GM12874 (cell line): ENCODE results near the gene COL4A1.

Experiments
- TF ChIP-seq, protein P1 (sequence below): IDR thresholded peaks from 2 replicates; pipeline ENCODE4 v1.5.1; 2011; ENCODE audit warnings: low read depth, mild to moderate bottlenecking, control low read depth, low read length, moderate library complexity; ENCODE audit not compliant: insufficient read depth

Gene COL4A1

DNA sequence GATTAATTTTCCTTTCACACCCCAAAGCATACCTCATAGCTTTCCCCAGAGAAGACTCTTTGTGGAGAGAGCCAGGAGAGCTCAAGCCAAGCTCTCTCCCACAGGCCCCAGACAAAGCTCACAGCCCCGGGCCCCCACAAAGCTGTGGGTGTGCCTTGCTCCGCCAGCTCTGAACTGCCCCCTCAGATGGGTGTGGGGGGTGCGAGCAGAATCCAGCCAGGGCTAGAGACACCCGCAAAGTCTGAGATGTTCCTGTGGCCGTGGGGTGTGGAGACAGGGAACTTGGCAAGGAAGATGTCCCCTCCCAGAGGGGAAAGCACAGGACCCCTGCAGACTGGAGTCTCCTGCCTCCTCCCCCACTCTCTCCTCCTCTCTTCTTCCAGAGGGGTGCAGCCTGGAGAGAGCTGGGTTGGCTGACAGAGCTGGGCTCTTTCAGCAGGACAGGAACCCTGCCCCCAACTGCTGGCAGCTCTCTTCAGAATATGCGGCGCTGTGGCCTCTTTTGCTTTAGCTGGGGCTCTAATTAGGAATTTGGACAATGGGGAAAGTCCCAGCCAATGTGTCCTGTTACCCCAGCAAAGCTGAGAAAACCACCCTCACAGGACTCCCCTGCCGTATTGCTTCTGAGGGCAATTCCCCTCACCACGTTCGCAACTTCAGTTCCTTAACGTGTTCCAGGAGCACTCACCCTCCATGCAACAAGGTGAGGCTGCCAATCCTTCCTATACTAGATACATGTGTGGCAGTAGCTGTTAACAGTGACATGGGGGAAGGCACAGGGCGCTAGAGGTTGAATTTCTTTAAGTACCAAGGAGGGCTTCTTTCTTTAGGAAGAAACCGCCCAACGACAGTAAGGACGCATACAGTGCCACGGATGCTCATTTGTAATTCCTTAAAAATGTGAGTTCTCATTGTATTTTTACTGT lies 170.0 kb downstream of the COL4A1 start:
- TF ChIP-seq, protein P1, sequence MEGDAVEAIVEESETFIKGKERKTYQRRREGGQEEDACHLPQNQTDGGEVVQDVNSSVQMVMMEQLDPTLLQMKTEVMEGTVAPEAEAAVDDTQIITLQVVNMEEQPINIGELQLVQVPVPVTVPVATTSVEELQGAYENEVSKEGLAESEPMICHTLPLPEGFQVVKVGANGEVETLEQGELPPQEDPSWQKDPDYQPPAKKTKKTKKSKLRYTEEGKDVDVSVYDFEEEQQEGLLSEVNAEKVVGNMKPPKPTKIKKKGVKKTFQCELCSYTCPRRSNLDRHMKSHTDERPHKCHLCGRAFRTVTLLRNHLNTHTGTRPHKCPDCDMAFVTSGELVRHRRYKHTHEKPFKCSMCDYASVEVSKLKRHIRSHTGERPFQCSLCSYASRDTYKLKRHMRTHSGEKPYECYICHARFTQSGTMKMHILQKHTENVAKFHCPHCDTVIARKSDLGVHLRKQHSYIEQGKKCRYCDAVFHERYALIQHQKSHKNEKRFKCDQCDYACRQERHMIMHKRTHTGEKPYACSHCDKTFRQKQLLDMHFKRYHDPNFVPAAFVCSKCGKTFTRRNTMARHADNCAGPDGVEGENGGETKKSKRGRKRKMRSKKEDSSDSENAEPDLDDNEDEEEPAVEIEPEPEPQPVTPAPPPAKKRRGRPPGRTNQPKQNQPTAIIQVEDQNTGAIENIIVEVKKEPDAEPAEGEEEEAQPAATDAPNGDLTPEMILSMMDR = no peak

DNA sequence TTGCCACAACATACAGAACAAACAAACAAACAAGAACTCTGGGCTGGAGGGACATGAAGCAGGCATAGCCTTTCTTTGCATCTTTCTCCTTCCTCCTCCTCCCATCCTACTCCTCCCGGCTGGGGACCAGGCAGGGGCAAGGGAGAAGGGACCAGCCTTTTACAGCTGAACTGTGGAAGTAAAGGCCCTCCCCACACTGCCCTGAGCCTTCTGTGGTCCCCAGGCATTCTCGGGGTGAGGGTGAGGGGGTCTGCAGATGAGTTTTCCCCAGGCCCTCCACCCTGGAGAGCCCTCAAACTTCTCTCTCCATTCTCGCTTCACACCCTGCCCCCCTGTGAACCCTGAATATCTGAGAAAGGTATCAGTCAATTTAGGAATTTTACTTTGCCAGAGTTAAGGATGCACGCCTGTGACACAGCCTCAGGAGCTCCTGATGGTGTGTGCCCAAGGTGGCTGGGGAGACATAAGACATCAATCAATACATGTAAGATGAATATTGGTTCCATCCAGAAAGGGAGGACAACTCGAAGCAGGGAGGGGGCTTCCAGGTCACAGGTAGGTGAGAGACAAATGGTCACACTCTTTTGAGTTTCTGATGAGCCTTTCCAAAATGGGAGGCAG lies 170.9 kb downstream of the COL4A1 start:
- TF ChIP-seq, protein P1 = no peak

DNA sequence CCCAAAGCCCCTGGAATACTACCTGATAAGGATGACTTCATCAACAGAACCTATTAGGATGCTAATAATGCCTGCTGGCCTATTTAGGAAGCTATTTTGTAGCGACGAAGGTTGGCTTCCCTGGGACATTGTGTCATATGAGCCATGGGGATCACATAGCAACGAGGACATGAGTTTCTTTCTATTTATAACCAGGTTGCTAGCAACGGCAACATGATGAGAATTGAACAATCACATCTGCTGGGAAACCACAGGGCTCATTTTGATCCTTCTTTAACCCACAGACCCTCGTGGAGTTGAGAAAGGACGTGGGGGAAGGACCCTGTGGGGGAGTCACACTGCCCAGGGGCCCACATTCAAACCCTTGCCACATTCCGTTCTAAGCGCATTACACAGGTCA lies 172.2 kb downstream of the COL4A1 start:
- TF ChIP-seq, protein P1 = no peak

DNA sequence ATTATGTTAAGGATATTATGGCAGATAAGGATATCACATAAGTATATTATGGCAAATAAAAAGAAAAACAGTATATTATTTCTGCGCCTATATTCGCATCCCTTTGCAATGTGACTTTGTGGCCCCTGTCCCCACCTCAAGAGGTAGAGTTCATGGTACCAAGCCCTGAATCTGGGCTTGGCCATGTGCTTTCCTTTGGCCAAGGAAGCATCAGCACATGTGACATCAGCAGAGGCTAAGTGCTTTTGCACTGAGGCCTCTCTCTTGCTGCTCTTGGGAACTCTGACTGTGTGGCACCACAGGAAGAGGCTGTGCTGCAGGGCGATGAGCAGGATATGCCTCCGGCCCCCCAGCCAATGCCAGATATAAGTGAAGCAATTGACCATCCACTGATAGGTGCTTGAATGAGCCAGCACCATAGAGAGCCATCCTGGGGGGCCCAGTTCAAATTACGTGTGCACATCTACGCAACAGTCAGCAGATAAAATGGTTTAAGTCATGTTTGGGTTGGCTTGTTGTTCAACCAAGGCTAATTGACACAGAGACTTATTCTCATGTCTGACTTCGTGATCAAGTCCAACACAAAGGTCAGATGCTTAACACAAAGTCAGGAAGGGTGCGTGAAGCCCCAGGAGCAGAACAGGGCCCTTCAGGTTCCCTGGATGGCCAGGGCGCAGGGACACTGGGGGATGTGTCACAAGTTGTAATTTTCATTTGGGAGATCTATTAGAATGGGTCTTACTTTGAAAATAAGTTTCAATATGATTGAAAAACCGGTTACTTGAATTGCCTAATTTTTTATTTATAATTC lies 173.3 kb downstream of the COL4A1 start:
- TF ChIP-seq, protein P1 = no peak

DNA sequence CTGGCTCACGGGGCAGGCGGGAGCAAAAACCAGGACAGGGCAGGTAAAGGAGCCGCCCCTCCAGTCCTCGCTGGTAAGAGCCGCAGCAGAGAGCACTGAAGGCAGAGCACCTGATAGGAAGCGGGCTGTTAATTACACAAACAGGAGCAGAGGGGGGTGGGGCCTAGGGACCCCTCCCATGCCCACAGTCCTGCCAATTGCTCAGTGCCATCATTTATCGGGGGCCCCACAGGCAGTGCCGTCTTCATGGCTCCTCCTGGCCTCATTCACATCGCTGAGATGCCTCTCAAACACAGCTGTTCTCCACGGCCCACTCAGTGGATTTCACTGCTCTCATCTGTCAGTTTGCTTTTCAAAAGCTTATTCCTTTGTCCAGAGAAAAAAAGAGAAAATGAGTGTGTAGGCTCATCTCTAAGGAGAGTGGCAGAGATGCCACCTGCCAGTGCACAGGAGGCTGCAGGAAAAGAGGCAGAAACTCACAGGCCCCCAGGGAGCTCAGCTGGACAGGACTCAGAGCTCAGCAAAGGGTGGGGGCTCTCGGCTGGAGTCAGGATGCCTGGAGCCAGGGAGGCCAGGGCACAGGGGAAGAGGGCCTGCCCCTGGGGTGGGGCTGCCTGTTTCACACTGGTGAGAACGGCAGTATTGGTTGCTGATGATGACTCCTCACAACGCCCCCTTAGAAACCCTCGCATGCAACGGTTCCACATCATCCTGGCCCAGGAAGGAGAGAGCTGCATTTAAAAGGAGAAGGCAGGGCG lies 174.6 kb downstream of the COL4A1 start:
- TF ChIP-seq, protein P1 = no peak

DNA sequence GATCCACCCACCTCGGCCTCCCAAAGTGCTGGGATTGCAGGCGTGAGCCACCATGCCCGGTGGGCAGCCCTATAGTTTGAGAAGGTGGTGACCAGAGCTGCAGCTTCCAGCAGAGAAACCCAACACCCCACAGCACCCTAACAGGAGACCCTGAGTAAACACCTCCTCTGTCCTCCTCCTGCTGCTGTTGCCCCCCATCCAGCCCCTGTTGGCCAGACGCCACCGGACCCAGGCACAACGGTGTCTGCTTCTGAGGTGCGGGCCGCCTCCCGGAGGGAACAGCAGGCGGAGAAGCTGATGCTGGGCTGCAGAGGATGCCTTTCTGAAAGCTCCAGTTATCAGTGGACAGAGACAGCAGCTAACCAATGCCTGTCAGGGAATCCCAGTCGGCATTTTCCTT lies 175.5 kb downstream of the COL4A1 start:
- TF ChIP-seq, protein P1 = no peak
